ENCODE data around the gene S100Z. TPM values are rescaled to one million over a fixed set of nuclear protein-coding genes. Genes with fewer than 3 reads are reported as not detected.
"Not testable (repeated sequence)": the region's sequence is repeated elsewhere in the genome, so short reads cannot be mapped to it uniquely, and the experiment has no call there.

Gene S100Z
- total RNA-seq, 2 donors from 2014 or later: not detected

GRCh38 chr5:76893294-76893693 lies 43.5 kb downstream of the S100Z start:
- DNase-seq: no peak
- intact Hi-C loops (cut with DNase I): no loop called here
- H3K36me3 ChIP-seq: no peaks in the 10 kb centered on the region
- H3K27me3 ChIP-seq: no peaks in the 10 kb centered on the region
- H3K9me3 ChIP-seq: no peaks in the 10 kb centered on the region
- H3K4me3 ChIP-seq: no peak overlapping the region
- no peaks in the 10 kb centered on the region for H3K4me1 ChIP-seq
- H3K9ac ChIP-seq (ENCODE audit: low read depth in 2 of 2, low read length in 2 of 2): no peak overlapping the region
- H3K27ac ChIP-seq: no peak overlapping the region
- TF ChIP-seq, protein P1, sequence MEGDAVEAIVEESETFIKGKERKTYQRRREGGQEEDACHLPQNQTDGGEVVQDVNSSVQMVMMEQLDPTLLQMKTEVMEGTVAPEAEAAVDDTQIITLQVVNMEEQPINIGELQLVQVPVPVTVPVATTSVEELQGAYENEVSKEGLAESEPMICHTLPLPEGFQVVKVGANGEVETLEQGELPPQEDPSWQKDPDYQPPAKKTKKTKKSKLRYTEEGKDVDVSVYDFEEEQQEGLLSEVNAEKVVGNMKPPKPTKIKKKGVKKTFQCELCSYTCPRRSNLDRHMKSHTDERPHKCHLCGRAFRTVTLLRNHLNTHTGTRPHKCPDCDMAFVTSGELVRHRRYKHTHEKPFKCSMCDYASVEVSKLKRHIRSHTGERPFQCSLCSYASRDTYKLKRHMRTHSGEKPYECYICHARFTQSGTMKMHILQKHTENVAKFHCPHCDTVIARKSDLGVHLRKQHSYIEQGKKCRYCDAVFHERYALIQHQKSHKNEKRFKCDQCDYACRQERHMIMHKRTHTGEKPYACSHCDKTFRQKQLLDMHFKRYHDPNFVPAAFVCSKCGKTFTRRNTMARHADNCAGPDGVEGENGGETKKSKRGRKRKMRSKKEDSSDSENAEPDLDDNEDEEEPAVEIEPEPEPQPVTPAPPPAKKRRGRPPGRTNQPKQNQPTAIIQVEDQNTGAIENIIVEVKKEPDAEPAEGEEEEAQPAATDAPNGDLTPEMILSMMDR (IDR thresholded peaks at IDR 0.05): no peak

- H3K4me3 ChIP-seq: no peak overlapping the region
- TF ChIP-seq, protein P1 (IDR thresholded peaks at IDR 0.05): no peak
- H3K27me3 ChIP-seq: no peaks in the 10 kb centered on the region
- H3K9ac ChIP-seq (ENCODE audit: low read depth in 2 of 2, low read length in 2 of 2): no peak overlapping the region
- intact Hi-C loops (cut with DNase I): no loop called here
- no peaks in the 10 kb centered on the region for H3K4me1 ChIP-seq
- no peak for DNase-seq
- H3K27ac ChIP-seq: no peak overlapping the region
- no peaks in the 10 kb centered on the region for H3K36me3 ChIP-seq
- H3K9me3 ChIP-seq: no peaks in the 10 kb centered on the region
Observed at GRCh38 chr5:76896196-76896595, 46.4 kb downstream of the S100Z start.

DNA sequence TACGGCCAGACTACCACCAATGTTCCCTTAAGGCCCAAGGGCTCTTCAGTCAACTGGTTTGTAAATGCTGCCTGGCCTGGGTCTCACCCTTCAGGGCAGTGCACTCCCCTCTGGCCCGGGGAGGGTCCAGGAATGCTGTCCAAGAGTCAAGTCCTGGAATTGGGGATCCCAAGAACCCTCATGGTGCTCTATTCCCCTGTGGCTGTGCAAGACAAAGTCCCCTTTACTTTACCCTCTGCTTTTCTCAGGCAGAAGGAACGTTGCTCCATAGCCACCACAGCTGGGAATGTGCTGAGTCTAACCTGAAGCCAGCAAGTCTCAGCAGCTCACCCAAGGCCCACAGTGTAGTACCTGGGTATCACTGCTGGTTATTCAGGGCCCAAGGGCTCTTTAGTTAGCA lies 51.7 kb downstream of the S100Z start:
- no peak overlapping the region for H3K4me3 ChIP-seq

DNA sequence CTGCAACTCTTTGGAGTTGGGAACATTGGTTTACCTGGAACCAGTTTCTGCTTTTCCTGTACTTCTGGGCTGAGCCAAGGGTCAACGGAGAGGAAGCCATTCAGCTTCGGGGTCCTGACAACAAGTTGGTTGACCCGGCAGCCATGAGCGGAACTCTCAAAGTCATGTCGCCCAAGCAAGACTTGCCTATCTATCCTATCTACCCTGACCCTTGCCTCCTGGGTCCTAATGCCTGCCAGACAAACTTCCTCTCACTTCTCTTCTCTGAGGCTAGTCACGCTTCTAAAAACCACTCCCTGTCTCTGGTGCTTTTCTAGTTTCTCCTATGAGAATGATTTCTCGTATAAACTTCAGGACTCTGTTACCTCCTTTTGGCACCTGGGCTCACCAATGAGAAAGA lies 58.4 kb downstream of the S100Z start:
- DNase-seq: no peak
- Histone ChIP-seq H3K4me3 (no peak overlapping the region), H3K9me3 (no peaks in the 10 kb centered on the region), H3K9ac (ENCODE audit: low read depth in 2 of 2, low read length in 2 of 2) (no peak overlapping the region), H3K4me1 (no peaks in the 10 kb centered on the region), H3K36me3 (no peaks in the 10 kb centered on the region), H3K27me3 (no peaks in the 10 kb centered on the region), H3K27ac (no peak overlapping the region)
- TF ChIP-seq, protein P1 (IDR thresholded peaks at IDR 0.05): no peak
- intact Hi-C loops (cut with DNase I): no loop called here

More for the DNA sequence above, 51.7 kb downstream of the S100Z start:
- Histone ChIP-seq H3K9me3 (no peaks in the 10 kb centered on the region), H3K36me3 (no peaks in the 10 kb centered on the region), H3K4me1 (no peaks in the 10 kb centered on the region), H3K9ac (ENCODE audit: low read depth in 2 of 2, low read length in 2 of 2) (no peak overlapping the region), H3K27ac (no peak overlapping the region), H3K27me3 (no peaks in the 10 kb centered on the region)
- TF ChIP-seq, protein P1 (IDR thresholded peaks at IDR 0.05): no peak
- intact Hi-C loops (cut with DNase I): no loop called here
- no peak for DNase-seq

GRCh38 chr5:76910344-76910933 lies 60.6 kb downstream of the S100Z start:
- H3K27me3 ChIP-seq; H3K36me3 ChIP-seq; H3K4me3 ChIP-seq; H3K27ac ChIP-seq; intact Hi-C loops (cut with DNase I); H3K9me3 ChIP-seq; H3K4me1 ChIP-seq; DNase-seq; H3K9ac ChIP-seq (ENCODE audit: low read depth in 2 of 2, low read length in 2 of 2): not testable (repeated sequence)

- DNase-seq; H3K27ac ChIP-seq; H3K27me3 ChIP-seq; H3K4me3 ChIP-seq; H3K4me1 ChIP-seq; H3K9me3 ChIP-seq; intact Hi-C loops (cut with DNase I); H3K36me3 ChIP-seq; H3K9ac ChIP-seq (ENCODE audit: low read depth in 2 of 2, low read length in 2 of 2): not testable (repeated sequence)
Observed at GRCh38 chr5:76914671-76915070, 64.9 kb downstream of the S100Z start.
